ENCODE results near the gene MYO10.

- TF ChIP-seq CTCF (IDR thresholded peaks at IDR 0.05) (no peak), POLR2A (IDR thresholded peaks at IDR 0.05) (no peak)
Observed at GRCh38 chr5:16929347-16929746, 6.7 kb downstream of the MYO10 start.
